Adrenal gland (tissue), 12 donors: Measurements from ENCODE around the gene ACOX3. TPM values are rescaled to one million over a fixed set of nuclear protein-coding genes. Genes with fewer than 3 reads are reported as not detected.

Experiments
- DNase-seq, 7 donors: peaks; one replicate each; pipeline ENCODE4 v3.0.0-alpha.2; 2019 to 2020
- H3K27ac ChIP-seq, 5 donors: fragments of 200-600 bp; sonication (generic) in 4 of 5; 1 replicate in 3 of 5; 2 replicates in 2 of 5; pipeline versions ENCODE4 v1.5.1 to v1.8.0; 2016 to 2020; ENCODE audit warnings: mild to moderate bottlenecking in 1 of 5
- H3K27me3 ChIP-seq: fragments of 200-600 bp; 2 replicates; pipeline ENCODE4 v1.8.0; 2021
- H3K36me3 ChIP-seq, 2 donors: fragments of 200-600 bp; replicated peaks in 1 of 2; 1 replicate in 1 of 2; 2 replicates in 1 of 2; pipeline versions ENCODE4 v1.5.1 to v1.8.0; 2018 to 2022
- H3K4me1 ChIP-seq, 2 donors: fragments of 200-600 bp; replicated peaks in 1 of 2; 1 replicate in 1 of 2; 2 replicates in 1 of 2; pipeline versions ENCODE4 v1.5.1 to v1.8.0; 2018 to 2021
- H3K4me3 ChIP-seq, 4 donors: fragments of 200-600 bp; sonication (generic) in 3 of 4; one replicate each; pipeline ENCODE4 v1.5.1; 2016 to 2018
- H3K9me3 ChIP-seq, 3 donors: fragments of 200-600 bp; sonication (generic) in 1 of 3; replicated peaks in 1 of 3; 1 replicate in 2 of 3; 2 replicates in 1 of 3; pipeline versions ENCODE4 v1.5.1 to v1.8.0; 2016 to 2021
- POLR2A ChIP-seq, 2 donors: fragments of 450-650 bp; IDR thresholded peaks; one replicate each; pipeline ENCODE4 v1.6.1; 2017; ENCODE audit warnings: antibody characterized with exemption in 2 of 2, mild to moderate bottlenecking in 2 of 2, moderate library complexity in 1 of 2
- WGBS, 4 donors: extraction: QIAGEN DNeasy Blood & Tissue Kit in 2 of 4; methylation state at CpG; one replicate each; pipeline versions ENCODE4 v1.1.5 to v1.1.7; 2013 to 2017; 5-methylcytosine and 5-hydroxymethylcytosine counted together
- intact Hi-C, 2 donors: fragments of 100-400 bp; cut with DNase I; formaldehyde crosslinking; loops; one replicate each; pipeline versions ENCODE4 v1.14.1 to v1.15.0; 2022 to 2023
- polyA plus RNA-seq, 3 donors: library from polyadenylated mRNA; stranded (reverse); fragments of 200-250 nt in 2 of 3; fragments of 350-450 nt in 1 of 3; fragmentation: Illumina TruSeq in 1 of 3; extraction: RNeasy Lipid Tissue Mini Kit (QIAGEN cat#74804) in 1 of 3; gene quantifications; one replicate each; pipeline ENCODE4 v1.2.3, GENCODE V29; 2013 to 2014
- total RNA-seq, 9 donors: library from RNA; depleted of rRNA in 4 of 9; stranded (reverse); fragments of >200 nt in 4 of 9; fragments of 120-200 nt in 1 of 9; fragmentation: NEBNext Ultra II Directional in 1 of 9; extraction: Animal tissue kit (Norgen Biotek cat#: 25700) in 1 of 9; gene quantifications; one replicate each; pipeline versions ENCODE4 v1.1.0 to v1.2.4, GENCODE V29; 2013 to 2023
- TF ChIP-seq, protein P1 (sequence below), 6 experiments: fragments of 450-650 bp in 4 of 6; fragments of 200-600 bp in 2 of 6; sonication (generic) in 1 of 6; IDR thresholded peaks; 1 replicate in 5 of 6; 2 replicates in 1 of 6; pipeline versions ENCODE4 v1.5.1 to v1.8.0; 2016 to 2021; ENCODE audit warnings: antibody characterized with exemption in 6 of 6, mild to moderate bottlenecking in 2 of 6, moderate library complexity in 1 of 6
- donor health status: healthy with polysubstance abuse.
- donor health status: Bipolar disorder and iron deficiency.
- donor health status: DM: yes; HTN: yes; CAD: no.
- donor health status: DM: no; HTN: no; CAD: no.
- donor health status: DM: no; HTN: no; CAD: no.
- donor health status: DM: yes; HTN: yes; CAD: no.

Gene ACOX3
- total and polyA plus RNA-seq, 12 donors = 10.4 to 44.2 (median 26.3) TPM

DNA sequence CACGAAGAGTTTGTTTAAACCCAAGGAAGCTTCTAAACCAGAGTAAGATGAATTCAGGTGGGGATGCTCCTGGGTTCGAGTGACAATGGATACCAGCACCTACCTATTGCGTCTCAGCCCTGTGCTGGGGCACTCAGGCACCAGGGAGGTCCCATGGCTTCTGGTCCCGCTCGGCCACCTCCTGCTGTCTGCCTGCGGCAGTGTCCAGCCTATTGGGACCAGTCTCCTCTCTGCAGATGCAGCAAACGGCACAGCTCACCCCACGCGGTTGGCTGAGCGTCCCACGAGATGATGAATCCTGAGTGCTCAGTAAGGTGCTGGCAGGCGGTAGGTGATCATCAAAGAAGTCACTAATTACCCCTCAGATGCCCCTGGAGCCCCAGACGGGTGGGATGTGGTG lies 75.2 kb downstream of the ACOX3 start:
- intact Hi-C loops = no loop called here
- H3K4me3 ChIP-seq = no peak overlapping the region
- H3K36me3 ChIP-seq = peaks cover 0 to 6% of the 10 kb centered on the region in 2 donors
- no peak overlapping the region for H3K27ac ChIP-seq
- no peaks in the 10 kb centered on the region for H3K9me3 ChIP-seq
- H3K27me3 ChIP-seq = no peaks in the 10 kb centered on the region
- no peaks in the 10 kb centered on the region for H3K4me1 ChIP-seq
- no peak for DNase-seq
- 91 to 94% (median 93%) methylated on average over 13 of the region's 13 CpGs for WGBS, 4 donors
- TF ChIP-seq, protein P1, sequence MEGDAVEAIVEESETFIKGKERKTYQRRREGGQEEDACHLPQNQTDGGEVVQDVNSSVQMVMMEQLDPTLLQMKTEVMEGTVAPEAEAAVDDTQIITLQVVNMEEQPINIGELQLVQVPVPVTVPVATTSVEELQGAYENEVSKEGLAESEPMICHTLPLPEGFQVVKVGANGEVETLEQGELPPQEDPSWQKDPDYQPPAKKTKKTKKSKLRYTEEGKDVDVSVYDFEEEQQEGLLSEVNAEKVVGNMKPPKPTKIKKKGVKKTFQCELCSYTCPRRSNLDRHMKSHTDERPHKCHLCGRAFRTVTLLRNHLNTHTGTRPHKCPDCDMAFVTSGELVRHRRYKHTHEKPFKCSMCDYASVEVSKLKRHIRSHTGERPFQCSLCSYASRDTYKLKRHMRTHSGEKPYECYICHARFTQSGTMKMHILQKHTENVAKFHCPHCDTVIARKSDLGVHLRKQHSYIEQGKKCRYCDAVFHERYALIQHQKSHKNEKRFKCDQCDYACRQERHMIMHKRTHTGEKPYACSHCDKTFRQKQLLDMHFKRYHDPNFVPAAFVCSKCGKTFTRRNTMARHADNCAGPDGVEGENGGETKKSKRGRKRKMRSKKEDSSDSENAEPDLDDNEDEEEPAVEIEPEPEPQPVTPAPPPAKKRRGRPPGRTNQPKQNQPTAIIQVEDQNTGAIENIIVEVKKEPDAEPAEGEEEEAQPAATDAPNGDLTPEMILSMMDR (IDR thresholded peaks at IDR 0.05) = no peak
- TF ChIP-seq POLR2A (IDR thresholded peaks at IDR 0.05) = no peak

DNA sequence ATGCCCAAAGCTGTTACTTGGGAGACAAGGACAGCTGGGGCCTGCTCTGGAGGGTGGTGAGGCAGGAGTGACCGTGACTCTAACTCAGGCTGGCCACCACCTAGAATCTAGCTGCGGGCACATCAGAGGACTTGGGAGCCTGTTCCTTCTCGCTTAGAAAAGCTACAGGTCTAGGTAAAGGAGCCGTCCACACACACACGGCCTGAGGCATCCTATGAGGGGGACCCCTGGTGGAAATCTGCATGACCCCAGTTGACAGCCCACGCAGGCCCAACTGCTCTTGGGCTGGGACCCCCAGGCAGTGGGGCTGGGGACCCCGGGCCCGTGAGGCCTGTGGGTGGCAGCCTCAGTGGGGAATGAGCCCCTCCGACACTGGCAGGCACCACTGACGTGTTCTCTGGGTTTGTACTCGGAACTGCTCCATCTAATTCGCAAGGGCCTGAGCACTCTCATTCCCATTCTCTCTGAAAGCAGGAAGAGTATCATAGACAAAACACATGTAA lies 75.6 kb downstream of the ACOX3 start:
- peaks cover 0 to 6% of the 10 kb centered on the region in 2 donors for H3K36me3 ChIP-seq
- WGBS, 4 donors = 94 to 96% (median 96%) methylated on average over 6 to 12 of the region's 12 CpGs
- no peaks in the 10 kb centered on the region for H3K27me3 ChIP-seq
- no peak for DNase-seq
- no peaks in the 10 kb centered on the region for H3K4me1 ChIP-seq
- no peak overlapping the region for H3K27ac ChIP-seq
- TF ChIP-seq POLR2A (IDR thresholded peaks at IDR 0.05) = no peak
- TF ChIP-seq, protein P1 (IDR thresholded peaks at IDR 0.05) = no peak
- intact Hi-C loops = no loop called here
- no peaks in the 10 kb centered on the region for H3K9me3 ChIP-seq
- H3K4me3 ChIP-seq = no peak overlapping the region

DNA sequence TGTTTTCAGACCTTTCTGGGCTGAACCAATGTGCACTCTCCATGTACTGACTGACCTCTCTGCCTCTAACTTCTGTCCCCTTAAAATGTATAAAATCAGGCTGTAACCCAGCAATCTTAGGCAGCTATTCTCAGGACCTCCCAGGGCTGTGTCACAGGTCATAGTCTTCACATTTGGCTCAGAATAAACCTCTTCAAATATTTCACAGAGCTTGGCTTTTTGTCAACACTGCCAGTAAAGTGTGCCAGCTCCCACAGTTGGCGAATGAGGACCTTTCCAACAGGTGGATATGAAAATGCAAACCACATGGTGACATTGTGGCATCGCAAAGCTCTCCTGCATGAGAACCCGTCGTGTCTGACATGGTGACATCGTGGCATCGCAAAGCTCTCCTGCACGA lies 76.4 kb downstream of the ACOX3 start:
- intact Hi-C loops = no loop called here
- no peak for DNase-seq
- Histone ChIP-seq H3K27ac (no peak overlapping the region), H3K4me1 (no peaks in the 10 kb centered on the region), H3K36me3 (peaks cover 0 to 6% of the 10 kb centered on the region in 2 donors), H3K4me3 (no peak overlapping the region), H3K27me3 (no peaks in the 10 kb centered on the region), H3K9me3 (no peaks in the 10 kb centered on the region)
- TF ChIP-seq, protein P1 (IDR thresholded peaks at IDR 0.05) = no peak
- no peak for TF ChIP-seq POLR2A (IDR thresholded peaks at IDR 0.05)
- WGBS, 4 donors = 93 to 97% (median 95%) methylated on average over 6 to 7 of the region's 7 CpGs

- H3K27ac ChIP-seq = no peak overlapping the region
- WGBS, 4 donors = 30 to 100% (median 73%) methylated on average over 1 of the region's 1 CpG
These were observed 78.0 kb downstream of the ACOX3 start for GRCh38 chr4:8362483-8362882.

More at GRCh38 chr4:8362483-8362882, 78.0 kb downstream of the ACOX3 start:
- H3K9me3 ChIP-seq = no peaks in the 10 kb centered on the region
- TF ChIP-seq, protein P1 (IDR thresholded peaks at IDR 0.05) = no peak
- no peak for TF ChIP-seq POLR2A (IDR thresholded peaks at IDR 0.05)
- H3K4me1 ChIP-seq = no peaks in the 10 kb centered on the region
- intact Hi-C loops = no loop called here
- H3K36me3 ChIP-seq = peaks cover 0 to 6% of the 10 kb centered on the region in 2 donors
- no peak overlapping the region for H3K4me3 ChIP-seq
- no peaks in the 10 kb centered on the region for H3K27me3 ChIP-seq
- DNase-seq = no peak
